A673 (cell line): ENCODE results near the gene SDF4.

ENCODE experiments used
- EZH2 ChIP-seq: fragments of 200-600 bp; sonication (generic); IDR thresholded peaks from 2 replicates; pipeline ENCODE4 v1.6.1; 2017; ENCODE audit warnings: borderline replicate concordance, low read depth, mild to moderate bottlenecking, mixed read lengths, antibody characterized with exemption, low read length; ENCODE audit not compliant: poor library complexity, severe bottlenecking
- TF ChIP-seq, protein P1 (sequence below): fragments of 300-800, 200-600 bp; sonication (generic); conservative IDR thresholded peaks from 2 replicates; pipeline ENCODE4 v1.5.1; 2017; ENCODE audit warnings: low read depth, mild to moderate bottlenecking, antibody characterized with exemption, low read length, moderate library complexity, mixed read lengths

DNA sequence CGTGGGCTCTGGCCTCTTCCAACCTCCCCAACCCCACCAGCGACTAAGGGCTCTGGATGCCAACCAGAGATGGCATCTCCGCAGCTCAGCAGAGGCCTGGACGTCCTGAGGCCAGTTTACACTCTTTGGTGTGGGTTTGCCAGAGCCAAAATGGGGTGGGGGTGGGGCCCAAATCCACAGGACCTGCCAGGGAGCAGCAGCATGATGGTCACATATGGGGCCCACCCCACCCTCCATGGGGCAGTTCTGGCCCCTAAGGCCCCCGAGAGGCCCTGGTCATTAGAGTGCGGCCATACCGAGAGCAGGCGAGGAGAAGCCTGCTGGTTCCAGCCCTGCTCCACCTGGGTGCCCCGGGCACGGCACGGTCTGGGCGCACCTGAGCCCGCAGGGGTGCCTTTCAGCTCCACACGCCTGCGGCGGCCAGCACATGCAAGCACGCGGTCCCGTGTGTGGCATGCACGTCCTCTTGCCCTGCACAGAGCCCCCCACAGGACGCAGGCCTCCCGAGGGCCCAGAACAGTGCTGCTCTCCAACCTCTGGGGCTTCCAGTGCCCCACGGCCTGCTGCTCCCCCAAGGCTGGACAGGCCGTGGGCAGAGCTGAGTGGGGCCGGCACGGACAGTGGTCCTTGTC lies 9.9 kb upstream of the SDF4 start:
- TF ChIP-seq, protein P1, sequence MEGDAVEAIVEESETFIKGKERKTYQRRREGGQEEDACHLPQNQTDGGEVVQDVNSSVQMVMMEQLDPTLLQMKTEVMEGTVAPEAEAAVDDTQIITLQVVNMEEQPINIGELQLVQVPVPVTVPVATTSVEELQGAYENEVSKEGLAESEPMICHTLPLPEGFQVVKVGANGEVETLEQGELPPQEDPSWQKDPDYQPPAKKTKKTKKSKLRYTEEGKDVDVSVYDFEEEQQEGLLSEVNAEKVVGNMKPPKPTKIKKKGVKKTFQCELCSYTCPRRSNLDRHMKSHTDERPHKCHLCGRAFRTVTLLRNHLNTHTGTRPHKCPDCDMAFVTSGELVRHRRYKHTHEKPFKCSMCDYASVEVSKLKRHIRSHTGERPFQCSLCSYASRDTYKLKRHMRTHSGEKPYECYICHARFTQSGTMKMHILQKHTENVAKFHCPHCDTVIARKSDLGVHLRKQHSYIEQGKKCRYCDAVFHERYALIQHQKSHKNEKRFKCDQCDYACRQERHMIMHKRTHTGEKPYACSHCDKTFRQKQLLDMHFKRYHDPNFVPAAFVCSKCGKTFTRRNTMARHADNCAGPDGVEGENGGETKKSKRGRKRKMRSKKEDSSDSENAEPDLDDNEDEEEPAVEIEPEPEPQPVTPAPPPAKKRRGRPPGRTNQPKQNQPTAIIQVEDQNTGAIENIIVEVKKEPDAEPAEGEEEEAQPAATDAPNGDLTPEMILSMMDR: no peak
- no peak for TF ChIP-seq EZH2
